HG03139 (cell line): ENCODE data around the gene FAH.

Experiments used
- ATAC-seq: cut with Tn5 transposase; IDR thresholded peaks from one replicate; pipeline ENCODE4 v1.9.1; 2021; ENCODE audit not compliant: unreplicated experiment

Gene FAH

DNA sequence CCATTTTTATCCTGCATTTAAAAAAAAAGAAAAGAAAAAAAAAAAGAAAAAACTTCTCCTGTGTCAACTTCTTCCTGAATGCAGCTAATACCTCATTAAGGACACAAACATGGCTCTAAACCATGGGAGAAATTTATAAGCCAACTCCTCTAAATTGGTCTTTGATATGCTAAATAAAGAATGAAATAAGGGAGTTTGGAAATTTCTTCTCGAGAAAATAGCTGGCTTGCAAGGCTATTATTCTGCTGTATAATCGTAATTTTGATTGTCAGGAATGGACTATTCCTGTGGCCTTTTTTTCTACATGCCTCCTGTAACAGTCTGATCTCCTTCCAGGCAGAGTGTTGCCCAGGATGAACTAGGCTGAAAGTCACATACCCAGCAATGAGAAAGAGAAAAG lies 78.6 kb downstream of the FAH start:
- ATAC-seq: no peak

DNA sequence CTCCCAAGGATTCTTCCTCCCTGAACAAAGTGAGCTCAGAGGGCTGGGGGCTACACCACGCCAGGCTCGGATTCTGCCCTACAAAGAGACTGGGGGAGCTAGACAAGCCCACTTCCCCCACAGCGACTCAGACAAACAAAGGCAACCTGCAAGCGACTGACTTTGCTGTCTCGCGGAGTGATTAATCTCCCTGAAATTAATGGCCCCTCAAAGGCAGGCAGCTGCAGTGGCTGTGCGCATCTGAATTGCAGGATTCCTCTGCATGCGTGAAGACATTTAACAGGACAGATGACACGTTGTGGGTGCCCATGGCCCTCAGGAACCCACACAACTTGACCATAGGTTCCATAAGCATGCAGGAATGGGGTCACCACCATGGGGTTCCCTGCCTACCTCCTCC lies 80.8 kb downstream of the FAH start:
- ATAC-seq: no peak

DNA sequence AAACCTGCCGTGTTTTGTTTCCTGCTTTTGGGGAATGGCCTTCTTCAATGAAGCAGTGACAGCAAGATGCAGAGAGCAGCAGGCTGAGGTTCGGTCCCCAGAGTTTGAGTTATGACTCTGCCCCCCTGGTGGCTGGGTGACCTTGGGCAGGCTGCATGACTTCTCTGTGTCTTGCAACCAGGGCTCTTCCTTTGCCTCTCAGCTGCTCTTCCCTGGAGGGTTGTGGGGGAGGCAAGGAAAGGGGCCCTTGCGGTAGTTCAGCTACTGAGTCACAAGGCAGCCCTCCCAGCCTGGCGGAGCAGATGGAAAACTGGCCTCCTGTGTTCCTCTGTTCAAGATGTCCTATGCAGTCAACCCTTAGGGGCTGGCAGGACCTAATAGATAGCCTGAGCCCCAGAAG lies 82.1 kb downstream of the FAH start:
- ATAC-seq: no peak
